ENCODE measurements around the gene AHCYL2.

GRCh38 chr7:129193892-129194291 is 30.9 kb upstream of the AHCYL2 start:
- TF ChIP-seq CTCF (IDR thresholded peaks at IDR 0.05) (no peak), EZH2phosphoT487 (IDR thresholded peaks at IDR 0.05) (no peak)
